Stimulated activated CD4-positive, alpha-beta T cell treated with anti-CD3 and anti-CD28 coated beads, Interleukin-1b, Interleukin-23, amount 100 ng/mL, for 1 hour (primary cell): ENCODE results near the gene RAB31.

Experiments used
- DNase-seq, 2 donors: peaks; one replicate each; pipeline ENCODE4 v3.0.0-alpha.2; 2020; ENCODE audit warnings: low read depth in 2 of 2

RAB31 gene

GRCh38 chr18:9694174-9694573, 13.9 kb upstream of the RAB31 start:
- no peak for DNase-seq

- no peak for DNase-seq
These were observed 13.1 kb upstream of the RAB31 start for GRCh38 chr18:9694952-9695495.

- DNase-seq, result no peak
These were observed 12.5 kb upstream of the RAB31 start for GRCh38 chr18:9695605-9696004.

GRCh38 chr18:9696112-9696511, 12.0 kb upstream of the RAB31 start:
- no peak for DNase-seq

GRCh38 chr18:9696701-9697100, 11.4 kb upstream of the RAB31 start:
- DNase-seq, result no peak

- no peak for DNase-seq
These were observed 11.0 kb upstream of the RAB31 start for GRCh38 chr18:9697121-9697520.

GRCh38 chr18:9698497-9698896, 9.6 kb upstream of the RAB31 start:
- no peak for DNase-seq

GRCh38 chr18:9700261-9700796, 7.8 kb upstream of the RAB31 start:
- no peak for DNase-seq

GRCh38 chr18:9701609-9702349, 6.3 kb upstream of the RAB31 start:
- no peak for DNase-seq

- DNase-seq, result no peak
These were observed 3.6 kb upstream of the RAB31 start for GRCh38 chr18:9704233-9705118.

- no peak for DNase-seq
These were observed 2.8 kb upstream of the RAB31 start for GRCh38 chr18:9705183-9705829.

GRCh38 chr18:9706081-9706935, 1.8 kb upstream of the RAB31 start:
- no peak for DNase-seq

GRCh38 chr18:9707381-9708056, 582 bp upstream of the RAB31 start:
- DNase-seq, result no peak

- no peak for DNase-seq
These were observed 568 bp downstream of the RAB31 start for GRCh38 chr18:9708434-9709303.

- DNase-seq, result no peak
These were observed 1.3 kb downstream of the RAB31 start for GRCh38 chr18:9709304-9709877.

GRCh38 chr18:9710037-9710436, 1.9 kb downstream of the RAB31 start:
- no peak for DNase-seq

GRCh38 chr18:9711361-9712129, 3.4 kb downstream of the RAB31 start:
- no peak for DNase-seq

GRCh38 chr18:9712130-9712577, 4.1 kb downstream of the RAB31 start:
- no peak for DNase-seq
